NCI-H1930 (cell line): ENCODE results near the gene PAFAH1B2.

Experiments used
- DNase-seq, 2 experiments: peaks; one replicate each; lab custom pipeline; 2025; lab: John Stamatoyannopoulos, UW

The PAFAH1B2 gene

DNA sequence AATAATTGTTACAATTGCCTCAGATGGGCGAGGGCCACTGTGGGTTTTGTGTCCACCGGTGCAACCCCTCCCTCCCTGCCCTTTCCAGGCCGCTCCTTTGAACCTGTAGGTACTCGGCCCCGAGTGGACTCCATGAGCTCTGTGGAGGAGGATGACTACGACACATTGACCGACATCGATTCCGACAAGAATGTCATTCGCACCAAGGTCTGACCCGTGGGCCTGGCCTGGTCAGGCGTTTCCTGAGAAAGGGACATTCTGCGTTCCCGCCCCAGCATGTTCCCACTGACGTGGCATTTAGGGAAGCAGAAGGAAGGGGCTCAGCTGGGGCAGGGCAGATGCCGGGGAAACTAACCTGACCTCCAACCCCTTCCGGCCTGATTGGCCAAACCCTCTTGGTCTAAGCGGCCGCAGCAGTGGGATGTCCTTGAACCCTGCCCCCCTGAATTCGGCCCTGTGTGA is 44.6 kb downstream of the PAFAH1B2 start:
- no peak for DNase-seq

DNA sequence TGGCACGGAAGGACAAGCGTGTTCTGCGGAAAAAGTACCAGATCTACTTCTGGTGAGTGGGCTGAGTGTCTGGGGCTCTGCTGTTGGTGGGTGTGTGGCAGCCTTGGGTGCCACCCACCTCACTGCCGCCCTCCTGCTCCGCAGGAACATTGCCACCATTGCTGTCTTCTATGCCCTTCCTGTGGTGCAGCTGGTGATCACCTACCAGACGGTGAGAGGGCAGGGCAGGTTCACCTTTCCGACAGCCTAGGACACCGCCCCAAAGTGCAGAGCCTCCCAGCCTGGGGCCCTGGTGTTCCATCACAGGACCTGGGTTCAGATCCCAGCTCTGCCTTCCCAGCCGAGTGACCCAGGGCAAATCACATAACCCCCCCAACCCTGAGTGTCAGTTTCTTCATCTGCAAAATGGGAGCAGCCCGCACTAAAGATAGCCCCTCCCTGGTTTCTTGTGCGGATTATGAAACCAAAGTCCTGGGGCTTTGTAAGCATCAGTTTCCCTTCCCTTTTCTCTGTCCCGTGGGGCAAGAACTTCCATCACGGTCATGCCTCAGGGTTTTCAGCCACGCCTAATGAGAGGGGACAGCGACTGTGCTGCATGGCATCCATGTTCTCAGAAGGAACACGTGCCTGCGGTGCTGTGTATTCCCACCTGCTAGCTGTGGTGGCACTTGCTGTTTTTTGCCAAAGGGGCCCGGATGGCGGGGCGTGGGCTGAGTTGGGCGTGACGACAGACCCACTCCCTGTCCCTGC is 45.3 kb downstream of the PAFAH1B2 start:
- no peak for DNase-seq

DNA sequence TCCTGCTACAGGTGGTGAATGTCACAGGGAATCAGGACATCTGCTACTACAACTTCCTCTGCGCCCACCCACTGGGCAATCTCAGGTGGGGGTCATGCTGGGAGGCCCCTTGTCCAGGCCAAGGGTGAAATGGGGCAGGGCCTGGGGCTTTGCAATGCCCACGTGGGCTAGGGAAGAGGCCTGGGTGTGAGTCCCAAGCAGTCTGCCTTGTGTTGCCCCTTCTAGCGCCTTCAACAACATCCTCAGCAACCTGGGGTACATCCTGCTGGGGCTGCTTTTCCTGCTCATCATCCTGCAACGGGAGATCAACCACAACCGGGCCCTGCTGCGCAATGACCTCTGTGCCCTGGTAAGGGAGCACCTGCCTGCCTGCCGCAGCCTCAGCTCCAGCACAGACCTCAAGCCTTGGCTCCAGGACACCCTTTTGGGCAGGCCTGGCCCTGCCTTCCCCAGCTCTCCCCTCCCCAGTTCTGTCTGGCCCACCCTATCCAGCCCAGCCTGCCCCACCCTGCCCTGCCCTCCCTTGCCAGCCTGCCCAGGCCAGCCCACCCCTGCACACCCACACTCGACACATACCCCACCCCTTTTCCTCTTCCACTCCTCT is 46.0 kb downstream of the PAFAH1B2 start:
- no peak for DNase-seq

DNA sequence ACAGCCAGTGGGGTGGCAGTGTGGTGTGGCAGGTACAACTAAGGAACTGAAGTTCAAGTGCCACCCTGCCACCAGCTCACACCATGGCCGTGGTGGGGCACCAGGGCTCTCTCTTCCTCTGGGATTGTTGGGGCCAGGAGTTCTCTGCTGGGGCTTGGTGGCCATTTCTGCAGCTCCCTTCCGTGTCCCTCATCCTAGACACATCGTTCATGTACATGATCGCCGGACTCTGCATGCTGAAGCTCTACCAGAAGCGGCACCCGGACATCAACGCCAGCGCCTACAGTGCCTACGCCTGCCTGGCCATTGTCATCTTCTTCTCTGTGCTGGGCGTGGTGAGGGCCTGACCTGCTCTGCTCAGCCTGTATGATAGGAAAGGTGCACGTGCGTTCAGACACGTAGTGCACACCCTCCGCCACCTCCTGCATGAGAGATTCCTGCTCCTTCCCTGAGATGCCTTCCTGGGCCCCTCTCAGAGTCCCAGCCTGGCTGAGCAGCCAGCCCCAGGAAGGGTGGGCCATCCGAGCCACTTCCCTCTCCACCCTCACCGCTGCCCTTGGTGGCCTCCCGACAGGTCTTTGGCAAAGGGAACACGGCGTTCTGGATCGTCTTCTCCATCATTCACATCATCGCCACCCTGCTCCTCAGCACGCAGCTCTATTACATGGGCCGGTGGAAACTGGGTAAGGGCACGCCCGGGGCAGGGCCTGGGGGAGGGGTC is 47.8 kb downstream of the PAFAH1B2 start:
- no peak for DNase-seq

DNA sequence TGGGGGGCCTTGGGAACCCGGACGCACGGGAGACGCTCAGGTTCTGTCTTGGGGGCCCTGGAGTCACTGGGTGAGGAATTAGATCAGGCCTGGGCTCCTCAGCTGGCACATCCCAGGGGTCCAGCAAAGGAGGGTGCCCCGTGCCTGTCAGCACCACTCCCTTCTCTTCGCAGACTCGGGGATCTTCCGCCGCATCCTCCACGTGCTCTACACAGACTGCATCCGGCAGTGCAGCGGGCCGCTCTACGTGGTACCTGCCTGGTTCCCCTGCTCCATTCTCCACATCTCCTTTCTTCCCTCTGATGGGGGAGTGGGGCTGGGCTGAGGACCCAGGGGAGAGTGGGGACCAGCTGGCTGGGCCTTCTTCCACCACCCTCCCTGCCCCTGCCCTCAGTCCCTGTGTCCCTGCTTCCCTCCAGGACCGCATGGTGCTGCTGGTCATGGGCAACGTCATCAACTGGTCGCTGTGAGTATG is 48.4 kb downstream of the PAFAH1B2 start:
- DNase-seq: no peak

- DNase-seq: no peak
Observed at GRCh38 chr11:117193130-117194020, 49.3 kb downstream of the PAFAH1B2 start.

GRCh38 chr11:117194267-117194666 is 50.2 kb downstream of the PAFAH1B2 start:
- DNase-seq: no peak

DNA sequence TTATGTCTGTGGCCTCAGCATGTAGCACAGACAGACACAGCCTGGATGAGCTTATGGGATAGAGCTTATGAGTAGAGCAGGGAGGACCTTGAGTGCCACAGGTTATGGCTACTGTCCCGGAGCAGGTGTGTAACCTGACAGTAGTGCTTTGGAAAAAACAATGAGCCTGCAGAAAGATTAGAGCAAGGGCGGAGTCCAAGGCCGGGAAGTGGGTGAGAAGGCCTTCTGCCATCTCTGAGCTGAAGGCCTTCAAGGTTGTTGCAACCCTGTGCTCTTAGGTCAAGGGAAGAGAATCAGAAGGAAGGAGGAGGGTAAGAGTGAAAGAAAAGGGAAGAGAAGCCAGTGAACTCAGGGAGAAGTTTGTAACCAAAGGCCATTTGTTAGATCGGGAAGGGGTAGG is 51.2 kb downstream of the PAFAH1B2 start:
- no peak for DNase-seq

- DNase-seq: no peak
Observed at GRCh38 chr11:117195761-117196160, 51.7 kb downstream of the PAFAH1B2 start.

- no peak for DNase-seq
Observed at GRCh38 chr11:117197006-117197405, 52.9 kb downstream of the PAFAH1B2 start.

GRCh38 chr11:117197516-117198456 is 53.7 kb downstream of the PAFAH1B2 start:
- no peak for DNase-seq

- no peak for DNase-seq
Observed at GRCh38 chr11:117198613-117199012, 54.5 kb downstream of the PAFAH1B2 start.

DNA sequence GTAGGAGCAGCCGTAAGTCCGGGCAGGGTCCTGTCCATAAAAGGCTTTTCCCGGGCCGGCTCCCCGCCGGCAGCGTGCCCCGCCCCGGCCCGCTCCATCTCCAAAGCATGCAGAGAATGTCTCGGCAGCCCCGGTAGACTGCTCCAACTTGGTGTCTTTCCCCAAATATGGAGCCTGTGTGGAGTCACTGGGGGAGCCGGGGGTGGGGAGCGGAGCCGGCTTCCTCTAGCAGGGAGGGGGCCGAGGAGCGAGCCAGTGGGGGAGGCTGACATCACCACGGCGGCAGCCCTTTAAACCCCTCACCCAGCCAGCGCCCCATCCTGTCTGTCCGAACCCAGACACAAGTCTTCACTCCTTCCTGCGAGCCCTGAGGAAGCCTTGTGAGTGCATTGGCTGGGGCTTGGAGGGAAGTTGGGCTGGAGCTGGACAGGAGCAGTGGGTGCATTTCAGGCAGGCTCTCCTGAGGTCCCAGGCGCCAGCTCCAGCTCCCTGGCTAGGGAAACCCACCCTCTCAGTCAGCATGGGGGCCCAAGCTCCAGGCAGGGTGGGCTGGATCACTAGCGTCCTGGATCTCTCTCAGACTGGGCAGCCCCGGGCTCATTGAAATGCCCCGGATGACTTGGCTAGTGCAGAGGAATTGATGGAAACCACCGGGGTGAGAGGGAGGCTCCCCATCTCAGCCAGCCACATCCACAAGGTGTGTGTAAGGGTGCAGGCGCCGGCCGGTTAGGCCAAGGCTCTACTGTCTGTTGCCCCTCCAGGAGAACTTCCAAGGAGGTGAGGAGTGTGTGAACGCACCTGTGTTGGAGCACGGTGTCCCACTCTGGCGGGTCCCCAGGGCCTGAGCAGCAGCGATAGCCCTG is 55.2 kb downstream of the PAFAH1B2 start, which contains the start of gene TAGLN:
TSS of gene TAGLN (plus strand) at position 318 of the 863 bp plus-strand sequence. CDS start 3,644 bp downstream, outside the sequence.
- DNase-seq: no peak

DNA sequence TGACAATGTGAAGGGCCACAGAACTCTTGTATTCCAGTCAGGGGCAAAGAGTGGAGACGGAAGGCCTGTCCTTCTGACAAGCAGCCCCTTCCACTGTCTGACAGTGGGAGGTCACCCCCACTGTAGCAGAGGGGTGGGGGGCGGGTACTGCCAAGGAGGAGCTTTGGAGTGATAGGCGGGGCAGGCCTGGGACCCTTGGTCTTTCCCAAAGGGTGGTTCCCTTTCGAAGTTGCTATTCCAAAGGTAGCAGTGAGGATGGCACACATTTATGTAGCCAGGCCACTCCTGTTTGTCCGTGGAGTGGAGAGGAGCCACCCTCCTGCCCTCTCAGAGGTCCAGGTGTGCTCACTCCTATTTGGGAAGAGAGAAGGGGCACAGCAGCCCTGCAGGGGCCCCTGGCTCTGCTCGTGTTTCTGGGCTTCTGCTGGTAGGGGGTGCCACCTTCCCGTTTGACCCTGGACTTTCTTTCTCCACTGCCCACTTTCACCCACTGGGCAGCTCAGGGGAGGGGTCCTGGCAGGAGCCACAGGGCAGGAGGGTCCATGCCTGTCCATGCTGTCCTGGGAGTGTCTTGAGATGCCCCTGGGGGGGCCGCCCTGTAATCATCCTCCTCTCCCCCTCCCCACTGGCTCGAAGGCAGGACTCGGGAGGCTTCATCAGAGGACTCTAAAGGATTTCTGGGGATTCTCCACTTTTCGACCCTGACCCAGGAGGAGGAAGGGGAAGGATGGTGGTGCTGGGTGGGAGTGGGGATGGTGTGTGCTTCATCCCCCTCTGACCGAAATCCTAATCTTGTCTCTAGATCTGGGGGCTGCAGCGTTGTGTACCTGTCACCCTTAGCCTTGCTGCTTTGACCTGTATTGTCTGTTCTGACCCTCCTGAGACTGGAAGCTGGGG is 56.1 kb downstream of the PAFAH1B2 start:
- no peak for DNase-seq

DNA sequence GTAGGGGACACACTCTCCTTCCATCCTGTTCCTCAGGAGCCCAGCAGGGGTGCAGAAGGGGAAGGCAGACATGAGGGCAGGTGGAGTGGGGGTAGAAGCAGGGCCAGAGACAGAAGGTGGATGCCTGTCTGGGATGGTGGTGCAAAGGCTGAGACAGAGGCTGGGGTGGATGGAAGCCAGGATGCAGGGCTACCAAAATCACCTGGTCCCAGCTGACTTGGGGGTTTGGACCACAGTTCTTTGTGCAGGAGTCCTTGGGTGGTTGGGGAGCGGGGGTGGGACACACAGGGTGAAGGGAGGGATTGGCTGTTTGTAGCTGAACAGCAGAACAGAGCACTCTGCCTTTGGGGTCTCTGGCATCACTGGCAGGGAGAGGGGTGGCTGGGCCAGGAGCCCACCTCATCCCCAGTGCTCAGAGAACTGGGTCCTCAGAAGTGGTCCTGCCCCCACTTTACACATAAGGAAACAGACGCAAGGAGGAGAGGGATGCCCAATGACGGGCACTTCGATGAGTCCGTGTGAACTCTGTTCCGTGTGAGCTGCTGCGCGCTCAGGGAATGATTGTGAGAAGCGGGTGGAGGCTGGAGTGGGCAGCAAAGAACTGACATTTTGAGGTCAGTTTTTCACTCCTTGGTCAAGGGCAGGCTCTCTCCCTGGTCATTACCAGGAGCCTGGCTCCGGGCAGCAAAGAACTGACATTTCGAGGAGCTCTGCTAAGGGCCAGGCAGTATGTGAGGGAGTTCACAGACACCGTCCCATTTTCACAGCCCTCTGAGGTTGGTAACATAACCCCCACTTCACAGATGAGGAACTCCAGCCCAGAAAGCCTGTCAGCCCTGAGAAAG is 56.9 kb downstream of the PAFAH1B2 start:
- no peak for DNase-seq

GRCh38 chr11:117201658-117202305 is 57.7 kb downstream of the PAFAH1B2 start:
- no peak for DNase-seq
